Measurements from ENCODE around the gene KDF1.

Gene KDF1

DNA sequence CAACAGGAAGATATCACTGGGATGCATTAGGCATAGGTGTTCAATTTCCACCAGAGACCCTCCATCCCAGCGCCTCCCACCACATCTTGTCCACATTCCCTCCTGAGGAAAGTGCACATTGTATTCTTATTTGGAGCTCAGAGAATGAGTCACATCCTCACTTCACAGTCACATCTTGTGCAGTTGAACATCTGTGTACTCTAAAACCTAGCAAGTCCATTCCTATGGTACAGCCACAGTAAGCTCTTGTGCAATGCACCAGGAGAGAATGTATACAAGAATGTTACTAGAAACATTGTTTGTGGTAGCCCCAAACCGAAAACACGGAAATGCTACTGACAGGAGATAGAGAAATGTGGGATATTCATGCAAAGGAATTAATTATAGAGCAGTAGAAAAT, 1.6 kb upstream of the KDF1 start:
- H3K27ac ChIP-seq = no peak overlapping the region
- no peak for TF ChIP-seq ZFX (IDR thresholded peaks at IDR 0.05)
- TF ChIP-seq, protein P1, sequence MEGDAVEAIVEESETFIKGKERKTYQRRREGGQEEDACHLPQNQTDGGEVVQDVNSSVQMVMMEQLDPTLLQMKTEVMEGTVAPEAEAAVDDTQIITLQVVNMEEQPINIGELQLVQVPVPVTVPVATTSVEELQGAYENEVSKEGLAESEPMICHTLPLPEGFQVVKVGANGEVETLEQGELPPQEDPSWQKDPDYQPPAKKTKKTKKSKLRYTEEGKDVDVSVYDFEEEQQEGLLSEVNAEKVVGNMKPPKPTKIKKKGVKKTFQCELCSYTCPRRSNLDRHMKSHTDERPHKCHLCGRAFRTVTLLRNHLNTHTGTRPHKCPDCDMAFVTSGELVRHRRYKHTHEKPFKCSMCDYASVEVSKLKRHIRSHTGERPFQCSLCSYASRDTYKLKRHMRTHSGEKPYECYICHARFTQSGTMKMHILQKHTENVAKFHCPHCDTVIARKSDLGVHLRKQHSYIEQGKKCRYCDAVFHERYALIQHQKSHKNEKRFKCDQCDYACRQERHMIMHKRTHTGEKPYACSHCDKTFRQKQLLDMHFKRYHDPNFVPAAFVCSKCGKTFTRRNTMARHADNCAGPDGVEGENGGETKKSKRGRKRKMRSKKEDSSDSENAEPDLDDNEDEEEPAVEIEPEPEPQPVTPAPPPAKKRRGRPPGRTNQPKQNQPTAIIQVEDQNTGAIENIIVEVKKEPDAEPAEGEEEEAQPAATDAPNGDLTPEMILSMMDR (conservative IDR thresholded peaks at IDR 0.05) = no peak

DNA sequence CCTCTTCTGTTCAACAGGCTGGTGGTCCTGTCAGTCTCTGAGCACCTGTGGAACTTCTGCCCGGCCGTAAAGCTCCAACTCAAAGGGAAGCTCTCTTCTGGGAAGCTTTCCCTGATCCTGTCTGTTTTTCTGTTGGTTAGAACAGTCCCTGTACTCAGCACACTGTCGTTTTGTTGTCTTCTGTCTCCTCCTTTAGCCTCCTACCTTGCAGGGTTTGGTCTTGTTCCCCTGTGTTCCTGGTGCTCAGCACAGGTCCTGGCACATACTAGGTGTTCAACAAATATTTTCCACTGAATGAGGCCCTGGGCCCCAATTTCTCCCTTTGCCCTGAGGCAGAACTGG, 328 bp upstream of the KDF1 start:
- H3K27ac ChIP-seq = peak overlapping the region; percentile 96
- no peak for TF ChIP-seq ZFX (IDR thresholded peaks at IDR 0.05)
- TF ChIP-seq, protein P1 (conservative IDR thresholded peaks at IDR 0.05) = no peak; the same call in 1 of the 2 replicates

DNA sequence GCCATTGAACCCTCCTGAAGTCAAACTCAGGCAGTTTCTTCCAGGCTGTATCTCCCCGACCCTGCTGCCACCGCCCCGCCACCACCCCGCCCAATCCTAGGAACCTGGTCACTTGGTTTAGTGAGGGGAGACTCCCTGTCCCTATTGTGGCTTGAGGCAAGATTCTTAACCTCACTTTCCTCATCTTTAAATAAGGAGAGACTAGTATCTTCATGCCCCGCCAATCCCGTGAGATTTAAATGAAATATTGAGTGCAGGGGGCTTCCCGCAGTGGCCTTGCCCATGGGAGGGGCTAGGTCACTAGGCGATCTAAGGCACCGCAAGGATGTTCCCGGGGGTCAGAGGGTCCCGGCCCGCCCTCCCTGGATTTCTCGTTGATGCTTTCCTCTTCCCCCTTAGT, 998 bp downstream of the KDF1 start:
- H3K27ac ChIP-seq = peak overlapping the region; percentile 96

DNA sequence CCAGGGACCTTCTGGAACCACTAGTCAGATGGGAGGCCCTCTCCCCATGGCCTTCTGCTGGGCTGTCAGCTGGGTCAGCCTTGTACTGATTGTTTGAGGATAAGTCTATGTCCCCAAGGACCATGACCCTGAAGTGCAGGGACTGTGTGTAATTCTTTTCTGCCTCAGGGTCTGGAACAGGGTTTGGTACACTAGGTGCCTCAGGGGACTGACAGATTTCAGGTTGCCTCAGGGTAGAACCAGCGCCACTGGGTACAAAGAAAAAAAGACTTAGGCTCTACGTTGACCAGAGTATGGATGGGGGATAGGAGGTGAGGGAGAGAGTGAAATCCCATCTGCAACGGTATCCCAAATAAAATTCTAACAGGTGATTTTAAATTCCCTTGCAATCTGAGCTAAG, 3.0 kb downstream of the KDF1 start:
- no peak overlapping the region for H3K27ac ChIP-seq
- TF ChIP-seq ZFX (IDR thresholded peaks at IDR 0.05) = no peak
- TF ChIP-seq, protein P1 (conservative IDR thresholded peaks at IDR 0.05) = no peak

More for the DNA sequence above, 998 bp downstream of the KDF1 start:
- TF ChIP-seq, protein P1 (conservative IDR thresholded peaks at IDR 0.05) = no peak
- TF ChIP-seq ZFX (IDR thresholded peaks at IDR 0.05) = no peak

DNA sequence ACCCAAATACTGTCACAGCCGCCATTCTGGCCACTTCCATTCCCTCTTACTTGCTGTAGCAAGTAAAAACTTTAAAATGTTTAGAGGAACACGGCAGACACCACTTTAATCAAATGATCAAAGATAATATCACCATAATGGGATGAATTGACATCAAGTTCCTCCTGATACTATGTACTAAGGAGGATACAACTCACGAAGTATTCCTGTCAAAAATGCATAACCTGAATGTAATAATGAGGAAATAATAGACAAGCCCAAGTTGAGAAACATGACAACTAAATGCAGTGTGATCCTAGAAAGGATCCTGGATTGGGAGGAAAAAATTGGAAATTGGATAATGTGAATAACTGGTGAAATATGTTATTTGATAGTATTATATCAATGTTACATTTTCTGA, 3.9 kb downstream of the KDF1 start:
- H3K27ac ChIP-seq = no peak overlapping the region
- TF ChIP-seq ZFX (IDR thresholded peaks at IDR 0.05) = no peak

DNA sequence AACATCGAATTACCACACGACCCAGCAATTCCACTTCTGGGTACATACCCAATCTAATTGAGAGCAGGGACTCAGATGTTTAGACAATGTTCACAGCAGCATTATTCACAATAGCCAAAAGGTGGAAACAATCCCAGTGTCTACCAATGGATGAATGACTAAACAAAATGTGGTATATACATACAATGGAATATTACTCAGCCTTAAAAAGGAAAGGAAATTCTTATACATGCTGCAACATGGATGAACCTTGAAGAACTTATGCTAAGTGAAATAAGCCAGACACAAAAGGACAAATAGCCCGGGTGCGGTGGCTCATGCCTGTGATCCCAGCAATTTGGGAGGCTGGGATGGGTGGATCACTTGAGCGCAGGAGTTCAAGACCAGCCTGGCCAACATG, 6.9 kb downstream of the KDF1 start:
- TF ChIP-seq ZFX (IDR thresholded peaks at IDR 0.05) = no peak
- TF ChIP-seq, protein P1 (conservative IDR thresholded peaks at IDR 0.05) = no peak
- no peak overlapping the region for H3K27ac ChIP-seq

DNA sequence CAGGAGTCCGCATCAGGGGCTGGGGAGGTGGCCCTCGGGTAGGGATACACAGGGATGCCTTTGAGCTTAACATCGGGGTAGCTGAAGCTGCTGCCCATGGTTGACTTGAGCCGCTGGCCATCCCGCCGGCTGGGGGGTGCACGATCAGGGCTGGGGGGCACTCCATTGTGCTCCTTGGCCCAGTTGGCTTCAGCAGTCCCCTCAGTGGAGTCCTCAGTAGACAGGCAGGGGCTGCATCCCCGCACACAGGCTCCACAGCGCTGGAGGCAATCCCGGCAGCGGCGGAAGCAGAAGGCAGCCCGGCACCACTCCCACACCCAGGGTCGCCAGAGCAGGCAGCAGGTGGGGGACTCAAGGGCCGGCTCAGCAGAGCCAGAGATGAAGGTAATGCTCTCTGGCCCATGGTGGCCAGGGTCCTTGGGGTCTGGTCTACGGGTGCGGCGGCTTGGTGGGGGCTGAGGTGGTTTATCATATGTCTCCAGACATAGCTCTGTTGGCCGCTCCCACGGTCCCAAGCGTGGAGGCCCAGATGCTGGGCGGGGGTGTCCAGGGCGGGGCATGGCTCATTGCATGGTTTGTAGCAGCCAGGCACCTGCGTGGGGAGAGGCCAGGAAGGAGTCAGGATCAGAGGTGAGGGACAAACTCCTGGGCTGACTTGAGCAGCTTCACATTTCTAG, 8.3 kb downstream of the KDF1 start:
- TF ChIP-seq, protein P1 (conservative IDR thresholded peaks at IDR 0.05) = no peak
- no peak for TF ChIP-seq ZFX (IDR thresholded peaks at IDR 0.05)

DNA sequence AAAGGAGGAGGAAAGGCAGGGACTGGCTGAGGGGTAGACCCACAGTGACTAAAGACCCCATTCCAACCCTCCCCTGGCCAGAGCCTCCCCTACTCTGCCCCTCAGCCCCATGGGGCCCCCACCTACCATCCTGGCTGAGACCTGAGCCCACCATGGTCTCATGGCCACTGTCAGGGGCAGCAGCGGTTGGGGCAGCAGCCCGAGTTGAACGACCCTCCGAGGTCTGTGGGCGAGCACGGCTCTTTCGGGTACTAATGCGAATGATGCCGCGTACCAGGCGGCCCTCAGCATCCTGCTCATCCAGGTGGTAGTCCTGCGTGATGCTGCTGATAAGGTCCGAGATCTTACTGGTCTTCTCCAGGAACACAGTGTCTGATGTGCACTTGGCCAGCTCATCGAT, 9.1 kb downstream of the KDF1 start:
- H3K27ac ChIP-seq = no peak overlapping the region
- TF ChIP-seq, protein P1 (conservative IDR thresholded peaks at IDR 0.05) = no peak

More for the DNA sequence above, 8.3 kb downstream of the KDF1 start:
- H3K27ac ChIP-seq = no peak overlapping the region
